ENCODE results near the gene IER5L.

DNA sequence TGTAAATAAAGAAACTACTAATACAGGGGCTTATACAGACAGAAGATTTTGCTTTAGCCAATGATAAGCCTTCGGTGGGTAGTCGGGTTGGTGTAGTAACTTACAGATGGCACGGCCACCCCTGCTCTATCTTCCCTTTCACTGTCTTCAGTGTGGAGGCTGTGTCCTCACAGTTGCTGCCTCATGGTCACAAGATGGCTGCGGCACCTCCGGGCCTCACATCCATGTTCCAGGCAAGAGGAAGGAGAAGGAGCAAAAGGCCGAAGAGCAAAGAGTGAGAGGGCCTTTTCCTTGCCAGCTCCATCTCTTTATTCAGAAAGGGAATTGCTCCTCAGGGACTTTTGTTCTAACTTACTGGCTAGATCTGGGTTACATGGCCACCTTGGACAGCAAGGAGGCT is 22.2 kb upstream of the IER5L start:
- TF ChIP-seq, protein P1, sequence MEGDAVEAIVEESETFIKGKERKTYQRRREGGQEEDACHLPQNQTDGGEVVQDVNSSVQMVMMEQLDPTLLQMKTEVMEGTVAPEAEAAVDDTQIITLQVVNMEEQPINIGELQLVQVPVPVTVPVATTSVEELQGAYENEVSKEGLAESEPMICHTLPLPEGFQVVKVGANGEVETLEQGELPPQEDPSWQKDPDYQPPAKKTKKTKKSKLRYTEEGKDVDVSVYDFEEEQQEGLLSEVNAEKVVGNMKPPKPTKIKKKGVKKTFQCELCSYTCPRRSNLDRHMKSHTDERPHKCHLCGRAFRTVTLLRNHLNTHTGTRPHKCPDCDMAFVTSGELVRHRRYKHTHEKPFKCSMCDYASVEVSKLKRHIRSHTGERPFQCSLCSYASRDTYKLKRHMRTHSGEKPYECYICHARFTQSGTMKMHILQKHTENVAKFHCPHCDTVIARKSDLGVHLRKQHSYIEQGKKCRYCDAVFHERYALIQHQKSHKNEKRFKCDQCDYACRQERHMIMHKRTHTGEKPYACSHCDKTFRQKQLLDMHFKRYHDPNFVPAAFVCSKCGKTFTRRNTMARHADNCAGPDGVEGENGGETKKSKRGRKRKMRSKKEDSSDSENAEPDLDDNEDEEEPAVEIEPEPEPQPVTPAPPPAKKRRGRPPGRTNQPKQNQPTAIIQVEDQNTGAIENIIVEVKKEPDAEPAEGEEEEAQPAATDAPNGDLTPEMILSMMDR (IDR thresholded peaks at IDR 0.05) = no peak
- no peak for TF ChIP-seq POLR2A (IDR thresholded peaks at IDR 0.05)
- TF ChIP-seq POLR2AphosphoS5 (IDR thresholded peaks at IDR 0.05) = no peak
